C4-2B (cell line): ENCODE results near the gene ESR2.

Source experiments
- CTCF ChIP-seq: fragments of 450-650 bp; conservative IDR thresholded peaks from 2 replicates; pipeline ENCODE4 v1.5.1; 2017; ENCODE audit warnings: mild to moderate bottlenecking
- ZFX ChIP-seq: fragments of 450-650 bp; IDR thresholded peaks from 2 replicates; pipeline ENCODE4 v1.6.1; 2017

- TF ChIP-seq CTCF = no peak
- TF ChIP-seq ZFX = no peak
Measured at GRCh38 chr14:64185184-64185583, 109.0 kb downstream of the ESR2 start.
